Activated naive CD8-positive, alpha-beta T cell treated with anti-CD3 and anti-CD28 coated beads, Interleukin-2, amount 50 U/mL, for 16 hours (primary cell): ENCODE measurements around the gene THSD4.

Experiments used
- DNase-seq: peaks from one replicate; pipeline ENCODE4 v3.0.0-alpha.2; 2020; ENCODE audit warnings: low read depth, low spot score

Gene THSD4

DNA sequence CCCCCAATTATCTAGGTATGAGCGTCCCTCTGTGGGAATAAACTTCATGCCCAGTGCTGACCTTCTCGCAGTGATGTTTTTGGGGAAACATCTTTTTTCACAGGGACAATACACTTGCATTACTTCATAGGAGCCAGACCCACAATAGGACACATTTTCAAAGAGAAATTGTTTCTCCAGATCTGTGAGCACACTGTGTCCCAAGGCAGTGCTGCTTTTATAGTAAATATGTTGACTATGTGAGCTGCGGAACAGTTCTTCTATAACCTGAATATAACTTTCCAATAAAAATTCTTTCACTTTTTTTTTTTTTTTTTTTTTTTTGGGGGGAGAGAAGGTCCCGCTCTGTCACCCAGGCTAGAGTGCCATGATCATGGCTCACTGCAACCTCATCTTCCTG, 17.4 kb upstream of the THSD4 start:
- DNase-seq, result no peak

GRCh38 chr15:71098920-71099319, 16.4 kb upstream of the THSD4 start:
- DNase-seq, result no peak

DNA sequence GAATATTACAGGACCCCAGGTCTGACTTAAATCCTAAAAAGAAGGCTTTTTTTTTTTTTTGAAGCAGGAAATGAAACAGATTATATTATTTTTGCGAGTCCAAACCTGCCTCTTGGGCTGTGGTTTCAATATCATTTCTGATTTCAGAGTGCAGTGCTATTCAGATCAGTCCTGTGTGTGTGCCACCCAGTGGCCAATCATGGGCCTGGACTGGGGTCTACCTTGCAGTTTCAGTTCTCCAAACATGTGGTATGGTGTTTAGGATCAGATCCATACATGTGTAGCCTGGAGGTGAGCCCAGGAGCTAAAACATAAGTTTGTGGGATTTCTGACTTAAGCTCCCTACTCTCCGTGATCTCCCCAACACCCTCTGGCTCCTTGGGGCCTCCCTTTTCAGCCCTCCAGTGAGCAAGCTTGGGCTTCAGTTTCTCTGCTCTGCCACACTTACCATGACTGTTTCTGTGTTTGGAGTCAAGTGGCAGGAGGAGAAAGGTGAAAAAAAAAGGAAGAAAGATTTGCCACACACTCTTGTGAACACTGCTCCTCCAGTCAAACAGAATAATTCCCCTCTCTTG, 12.1 kb upstream of the THSD4 start:
- DNase-seq, result no peak

DNA sequence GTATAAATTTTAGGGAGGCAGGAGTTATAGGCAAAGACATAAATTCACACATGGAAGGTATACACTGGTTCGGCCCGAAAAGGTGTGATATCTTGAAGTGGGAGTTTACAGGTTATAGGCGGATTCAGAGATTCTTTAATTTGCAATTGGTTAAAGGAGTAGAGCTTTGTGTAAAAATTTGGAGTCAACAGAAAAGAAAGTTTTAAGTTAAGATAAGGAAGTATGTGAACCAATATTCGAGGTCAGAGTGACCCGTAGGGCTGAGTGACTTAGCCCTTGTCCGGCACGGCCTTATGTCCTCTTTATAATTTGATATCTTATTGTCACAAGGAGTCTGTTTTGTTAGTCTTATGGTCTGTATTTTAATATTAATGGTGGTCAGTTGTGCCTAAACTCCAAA, 10.6 kb upstream of the THSD4 start:
- no peak for DNase-seq

GRCh38 chr15:71105444-71105843, 9.8 kb upstream of the THSD4 start:
- DNase-seq, result no peak

DNA sequence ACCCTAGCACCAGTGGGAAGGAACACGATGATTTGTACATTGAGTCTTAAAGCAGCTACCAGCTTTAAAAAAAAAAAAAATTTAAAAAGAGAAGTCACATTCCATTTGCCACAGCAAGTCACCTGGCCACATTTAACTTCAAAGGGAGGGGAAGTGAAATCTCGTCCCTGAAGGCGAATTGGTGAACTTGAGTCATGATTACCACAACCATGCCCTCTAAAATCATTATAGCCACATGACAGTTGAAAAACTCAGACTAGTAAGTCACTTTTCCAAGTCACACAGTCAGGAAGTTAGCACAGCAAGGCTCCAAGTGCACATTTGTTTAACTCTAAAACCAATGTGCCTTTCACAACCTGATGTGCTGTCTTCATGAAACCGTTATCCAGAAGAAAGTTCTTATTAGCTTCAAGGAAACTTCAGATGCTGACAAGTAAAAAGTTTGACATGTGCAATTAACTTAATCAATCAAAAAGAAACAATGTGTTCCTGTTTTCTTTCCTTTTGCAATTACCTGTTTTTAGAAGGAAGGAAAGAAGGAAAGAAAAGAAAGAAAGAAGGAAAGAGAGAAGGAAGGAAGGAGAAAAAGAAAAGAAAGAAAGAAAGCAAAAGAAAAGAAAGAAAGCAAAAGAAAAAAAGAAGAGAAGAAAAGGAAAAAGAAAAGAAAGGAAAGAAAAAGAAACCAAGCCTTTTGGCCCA, 8.3 kb upstream of the THSD4 start:
- no peak for DNase-seq

DNA sequence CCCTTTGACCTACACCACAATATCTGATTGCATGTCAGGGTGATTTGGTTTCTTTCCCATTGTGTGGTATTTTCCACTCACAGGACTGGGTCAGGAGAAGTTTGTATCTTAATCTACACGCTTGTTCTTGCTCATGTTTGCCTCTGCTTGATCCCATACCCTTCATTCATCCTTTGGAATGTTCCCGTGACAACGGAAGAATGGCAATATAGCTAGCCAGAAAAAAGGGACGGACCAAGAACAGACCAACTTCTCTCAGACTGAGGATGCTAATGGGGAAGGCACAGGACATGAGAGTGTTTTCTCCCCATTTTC, 7.8 kb upstream of the THSD4 start:
- no peak for DNase-seq

DNA sequence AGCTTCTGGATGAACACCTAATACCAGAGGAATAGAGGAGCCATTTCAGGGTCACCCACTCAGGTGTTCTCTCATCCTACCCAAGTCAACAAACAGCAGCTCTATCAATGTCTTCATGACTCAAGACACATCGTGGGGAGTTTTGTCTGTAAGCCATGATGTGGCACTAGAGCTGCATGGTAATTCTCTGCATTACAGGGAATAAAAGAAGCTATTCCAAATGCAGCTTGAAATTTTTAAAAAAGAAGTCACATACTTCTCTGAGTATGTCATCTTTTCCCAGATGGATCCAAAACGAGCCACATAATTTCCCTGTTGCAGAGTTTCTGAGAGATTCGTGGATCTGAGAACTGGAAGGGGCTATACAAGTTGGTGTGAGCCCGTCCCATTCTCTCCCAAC, 6.1 kb upstream of the THSD4 start:
- no peak for DNase-seq

- DNase-seq, result no peak
Observed at GRCh38 chr15:71109905-71110304, 5.4 kb upstream of the THSD4 start.

- no peak for DNase-seq
Observed at GRCh38 chr15:71110405-71111180, 4.7 kb upstream of the THSD4 start.

- no peak for DNase-seq
Observed at GRCh38 chr15:71111181-71111565, 4.1 kb upstream of the THSD4 start.

GRCh38 chr15:71111950-71112349, 3.3 kb upstream of the THSD4 start:
- no peak for DNase-seq

DNA sequence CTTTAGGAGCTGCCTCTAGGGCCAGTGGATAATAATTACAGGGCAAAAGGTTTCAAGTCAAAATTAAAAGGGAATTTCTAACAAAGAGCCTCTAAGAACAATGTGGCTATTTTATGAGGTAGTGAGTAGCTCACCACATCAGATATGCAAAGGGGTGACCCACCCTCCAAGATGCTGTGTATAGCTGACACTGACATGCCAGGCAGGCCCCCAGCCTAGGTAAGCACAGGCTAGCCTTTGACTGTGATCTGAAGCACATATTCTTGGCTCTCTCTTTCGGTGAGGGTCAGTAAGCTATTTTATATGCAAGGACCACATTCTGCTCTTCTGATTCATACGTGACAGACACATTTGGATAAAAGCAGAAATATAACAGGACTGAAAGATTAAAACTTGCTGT, 2.8 kb upstream of the THSD4 start:
- DNase-seq, result no peak

GRCh38 chr15:71114066-71114680, 1.1 kb upstream of the THSD4 start:
- DNase-seq, result no peak

GRCh38 chr15:71115567-71116351, 488 bp downstream of the THSD4 start:
- no peak for DNase-seq

GRCh38 chr15:71116366-71116765, 1.1 kb downstream of the THSD4 start:
- DNase-seq, result no peak

DNA sequence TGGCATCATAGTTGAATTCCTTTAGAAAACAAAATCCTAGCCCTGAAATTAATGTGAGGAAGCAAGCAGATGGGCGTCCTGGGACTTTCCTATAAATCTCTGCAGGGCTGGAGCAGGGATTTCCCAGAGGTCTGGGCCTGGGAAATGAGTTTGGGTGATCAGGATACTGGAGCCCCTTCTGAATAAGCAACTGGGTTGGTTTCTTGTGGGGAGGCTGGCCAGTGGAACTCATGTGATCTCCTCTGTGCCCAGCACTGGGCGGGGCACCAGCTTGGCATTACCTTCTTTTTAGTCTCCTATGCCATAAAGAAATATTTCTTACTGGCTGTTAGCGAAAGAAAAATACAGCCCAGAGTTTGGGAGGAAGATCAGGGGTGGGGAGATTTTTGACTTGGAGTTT, 1.7 kb downstream of the THSD4 start:
- no peak for DNase-seq

DNA sequence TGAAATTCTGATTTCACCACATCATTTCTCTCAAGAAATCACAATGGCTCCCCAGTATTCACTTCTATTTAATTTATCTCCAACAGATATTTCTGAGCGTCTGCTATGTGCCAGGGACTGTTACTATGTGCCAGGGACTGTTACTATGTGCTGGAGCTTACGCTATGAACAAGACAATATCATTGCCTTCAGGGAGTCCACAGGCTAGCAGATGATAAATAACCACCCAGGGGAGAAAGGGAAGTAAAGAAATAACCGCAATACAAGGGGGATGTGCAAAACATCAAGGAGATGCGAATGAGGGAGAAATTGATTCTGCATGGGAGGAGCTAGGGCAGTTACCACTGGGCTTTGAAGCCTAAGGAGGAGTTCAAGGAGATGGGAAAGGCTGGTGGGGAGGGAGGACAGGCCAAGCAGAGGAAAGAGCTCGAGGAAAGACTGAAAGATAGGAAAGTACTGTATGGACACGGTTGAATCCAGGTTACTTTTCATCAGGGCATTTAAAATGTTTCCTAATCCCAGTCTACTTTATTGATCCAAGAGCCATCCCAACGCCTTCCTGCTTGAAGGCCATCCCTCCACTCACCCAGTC, 2.5 kb downstream of the THSD4 start:
- DNase-seq, result no peak

DNA sequence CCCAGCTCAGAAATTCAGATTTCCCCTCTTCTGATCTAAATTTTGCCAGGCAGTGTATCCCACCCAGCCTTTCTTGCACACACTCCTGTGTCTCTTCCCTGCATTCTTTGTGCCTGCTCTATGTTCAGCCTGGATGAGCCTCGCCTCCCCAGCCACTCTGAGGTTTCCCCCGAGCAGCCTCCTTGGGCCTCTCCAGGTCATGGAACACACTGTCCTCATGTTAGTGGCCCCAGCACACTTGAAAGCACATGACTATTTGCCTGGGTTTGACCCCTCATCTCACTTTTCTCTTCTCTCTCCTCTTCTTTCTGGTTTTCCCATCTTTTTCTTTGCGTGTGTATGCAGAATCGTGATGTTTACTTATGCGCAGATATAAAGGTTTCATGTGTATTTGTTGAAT, 3.1 kb downstream of the THSD4 start:
- DNase-seq, result no peak

- DNase-seq, result no peak
Observed at GRCh38 chr15:71118881-71119632, 3.8 kb downstream of the THSD4 start.

GRCh38 chr15:71120428-71120944, 5.2 kb downstream of the THSD4 start:
- no peak for DNase-seq
